K562 (cell line): Measurements from ENCODE around the gene ZFYVE26. TPM values are rescaled to one million over a fixed set of nuclear protein-coding genes. Genes with fewer than 3 reads are reported as not detected.

Source experiments
- ATAC-seq: fragments of 200-7000 bp; cut with Tn5 transposase; 3 replicates; pipeline ENCODE4 v1.9.1; 2020; ENCODE audit warnings: moderate library complexity
- BruUV-seq: library from RNA; stranded (reverse); fragments of 400-500 nt; replicated peaks from 2 replicates; lab custom pipeline; 2021; lab: Mats Ljungman, UMichigan
- CTCF ChIA-PET: fragments of 300-600 bp; formaldehyde crosslinking; extraction: SDS; loops from one replicate; lab custom pipeline; 2021; ENCODE audit warnings: low intra/inter-chr PET ratio; lab: Yijun Ruan, JAX
- POLR2A ChIA-PET: fragments of 300-600, 350-650 bp; sonication (Branson Sonifier 250); formaldehyde crosslinking; extraction: SDS; loops from one replicate; lab custom pipeline; 2021; ENCODE audit warnings: antibody characterized with exemption, inconsistent platforms; lab: Yijun Ruan, JAX
- DNase-seq, 4 experiments: peaks; one replicate each; pipeline versions ENCODE4 v3.0.0 to v3.0.0-alpha.2; 2011 to 2018; ENCODE audit warnings: low spot score in 3 of 4, mixed read lengths in 3 of 4; ENCODE audit errors: extremely low read depth in 1 of 4
- FAIRE-seq: peaks from 2 replicates; lab custom pipeline; 2011; peaks lifted over from hg19 to GRCh38; lab: Jason Lieb, UNC
- H2AFZ ChIP-seq: 2 replicates; pipeline ENCODE4 v1.6.0; 2011; ENCODE audit warnings: low read depth, low read length, control low read depth, inconsistent platforms
- H3K27ac ChIP-seq: fragments of 200-600 bp; 3 replicates; pipeline ENCODE4 v1.8.0; 2011; ENCODE audit warnings: low read depth, mild to moderate bottlenecking, control low read depth, inconsistent platforms, low read length, moderate library complexity, mixed read lengths; ENCODE audit errors: extremely low read depth
- H3K27me3 ChIP-seq, 2 experiments: fragments of 300-600 bp in 1 of 2; 2 replicates in 1 of 2; 3 replicates in 1 of 2; pipeline versions ENCODE4 v1.6.0 to v1.8.0; 2011; ENCODE audit warnings: inconsistent platforms in 2 of 2, low read length in 2 of 2, mild to moderate bottlenecking in 1 of 2, mixed read lengths in 1 of 2, moderate library complexity in 1 of 2; ENCODE audit not compliant: control insufficient read depth in 2 of 2, insufficient read depth in 2 of 2
- H3K36me3 ChIP-seq: fragments of 300-600 bp; 3 replicates; pipeline ENCODE4 v1.8.0; 2011; ENCODE audit warnings: mild to moderate bottlenecking, low read length, inconsistent platforms; ENCODE audit not compliant: control insufficient read depth, insufficient read depth
- H3K4me1 ChIP-seq, 2 experiments: fragments of 200-600 bp in 1 of 2; replicated peaks in 1 of 2; 2 replicates in 1 of 2; 3 replicates in 1 of 2; pipeline versions ENCODE4 v1.5.1 to v1.8.0; 2011; ENCODE audit warnings: inconsistent platforms in 2 of 2, low read length in 2 of 2, mild to moderate bottlenecking in 1 of 2, mixed read lengths in 1 of 2, moderate library complexity in 1 of 2; ENCODE audit not compliant: control insufficient read depth in 2 of 2, insufficient read depth in 2 of 2
- H3K4me2 ChIP-seq: 2 replicates; pipeline ENCODE4 v1.6.1; 2011; ENCODE audit warnings: low read length, control low read depth, inconsistent platforms, mixed read lengths; ENCODE audit not compliant: insufficient read depth
- H3K4me3 ChIP-seq: fragments of 200-600 bp; sonication (generic), shearing (Covaris generic); 2 replicates; pipeline ENCODE4 v1.5.1; 2016; ENCODE audit warnings: control low read depth, inconsistent platforms
- H3K79me2 ChIP-seq: fragments of 200-600 bp; 3 replicates; pipeline ENCODE4 v1.8.0; 2011; ENCODE audit warnings: low read length, inconsistent platforms; ENCODE audit not compliant: control insufficient read depth, insufficient read depth
- H3K9ac ChIP-seq, 2 experiments: 2 replicates each; pipeline versions ENCODE4 v1.6.0 to v1.6.1; 2011; ENCODE audit warnings: low read depth in 2 of 2, low read length in 2 of 2, control low read depth in 1 of 2, inconsistent platforms in 1 of 2, mild to moderate bottlenecking in 1 of 2, mixed read lengths in 1 of 2; ENCODE audit not compliant: insufficient read depth in 1 of 2
- H3K9me1 ChIP-seq: one replicate; pipeline ENCODE4 v1.6.0; 2011; ENCODE audit warnings: inconsistent platforms, mild to moderate bottlenecking, low read length, moderate library complexity; ENCODE audit not compliant: control insufficient read depth, insufficient read depth
- H3K9me3 ChIP-seq: replicated peaks from 2 replicates; pipeline ENCODE4 v1.5.1; 2011; ENCODE audit warnings: low read depth, low read length, inconsistent platforms; ENCODE audit not compliant: control insufficient read depth, insufficient read depth
- H4K20me1 ChIP-seq: replicated peaks from 2 replicates; pipeline ENCODE4 v1.6.1; 2011; ENCODE audit warnings: low read length, inconsistent platforms, mixed read lengths; ENCODE audit not compliant: control insufficient read depth, insufficient read depth
- BHLHE40 ChIP-seq: IDR thresholded peaks from 2 replicates; pipeline ENCODE4 v1.6.1; 2011; ENCODE audit warnings: low read length, improper control_type of control experiment
- CEBPG ChIP-seq, 3 experiments: fragments of 200-800 bp in 1 of 3; sonication (Bioruptor generic) in 1 of 3; sonication (generic) in 1 of 3; formaldehyde crosslinking in 1 of 3; IDR thresholded peaks in 2 of 3; conservative IDR thresholded peaks in 1 of 3; 2 replicates each; pipeline versions ENCODE4 v1.6.1 to v1.8.0; 2016 to 2022; ENCODE audit warnings: missing compliant biosample characterization in 2 of 3, missing genetic modification characterization in 2 of 3, mild to moderate bottlenecking in 1 of 3, missing genetic modification reagents in 1 of 3
- MAZ ChIP-seq, 2 experiments: fragments of 450-650 bp in 1 of 2; sonication (generic) in 1 of 2; formaldehyde crosslinking; IDR thresholded peaks in 1 of 2; conservative IDR thresholded peaks in 1 of 2; 2 replicates each; pipeline versions ENCODE4 v1.4.0 to v1.5.0; 2020; ENCODE audit warnings: mild to moderate bottlenecking in 1 of 2, missing genetic modification reagents in 1 of 2
- NR2C1 ChIP-seq, 2 experiments: fragments of 450-650 bp; IDR thresholded peaks; 2 replicates each; pipeline ENCODE4 v1.6.1; 2017; ENCODE audit warnings: mild to moderate bottlenecking in 2 of 2, antibody characterized with exemption in 1 of 2, inconsistent platforms in 1 of 2, missing compliant biosample characterization in 1 of 2, missing genetic modification characterization in 1 of 2
- U2AF2 ChIP-seq: fragments of 200-400 bp; formaldehyde crosslinking; optimal IDR thresholded peaks from 2 replicates; pipeline ENCODE3; 2017; ENCODE audit warnings: low read depth, mild to moderate bottlenecking, low read length
- WGBS: fragments of 100-300 bp; shearing (Covaris generic); methylation state at CpG from one replicate; pipeline ENCODE4 v1.1.6; 2016; ENCODE audit warnings: low coverage, mixed read lengths; ENCODE audit not compliant: insufficient coverage; ENCODE audit errors: missing lambda C conversion rate; 5-methylcytosine and 5-hydroxymethylcytosine counted together
- in situ Hi-C: fragments of 300-500 bp; cut with MboI; formaldehyde crosslinking; loops from 4 replicates; pipeline ENCODE4 v1.15.0; 2018; ENCODE audit warnings: inconsistent platforms, mixed read lengths
- intact Hi-C: fragments of 100-400 bp; cut with micrococcal nuclease; formaldehyde crosslinking; loops from 2 replicates; pipeline ENCODE4 v1.14.2; 2022
- polyA plus RNA-seq, 8 experiments: library from polyadenylated mRNA; depleted of rRNA in 4 of 8; stranded (reverse) in 5 of 8; unstranded in 3 of 8; fragments of >200 nt; fragmentation: Nextera tagmentation in 2 of 8; fragmentation: Illumina TruSeq in 1 of 8; extraction: Ambion mirVana in 2 of 8; extraction: Trizol in 1 of 8; gene quantifications; 2 replicates each; pipeline versions ENCODE4 v1.2.1 to v1.2.3, GENCODE V29; 2011 to 2014; ENCODE audit warnings: inconsistent platforms in 1 of 8, missing spikeins in 1 of 8
- total RNA-seq, 7 experiments: library from RNA; depleted of rRNA in 6 of 7; stranded (reverse); fragments of >200 nt in 6 of 7; fragmentation: Illumina TruSeq in 2 of 7; extraction: Trizol in 2 of 7; gene quantifications; 2 replicates each; pipeline versions ENCODE4 v1.2.1 to v1.2.3, GENCODE V29; 2011 to 2021; ENCODE audit warnings: low replicate concordance in 1 of 7
- TF ChIP-seq, protein P1 (sequence below): sonication (generic); formaldehyde crosslinking; IDR thresholded peaks from 2 replicates; pipeline ENCODE4 v1.8.1; 2022; ENCODE audit warnings: missing genetic modification reagents
- TF ChIP-seq, protein P2 (sequence below): sonication (generic); formaldehyde crosslinking; IDR thresholded peaks from 2 replicates; pipeline ENCODE4 v1.8.1; 2023; ENCODE audit warnings: mild to moderate bottlenecking, missing genetic modification reagents
- TF ChIP-seq, protein P3 (sequence below): fragments of 250-450 bp; sonication (Bioruptor Pico); IDR thresholded peaks from 2 replicates; pipeline ENCODE4 v1.5.0; 2021
- TF ChIP-seq, protein P4 (sequence below): fragments of 250-450 bp; sonication (Bioruptor Pico); IDR thresholded peaks from 2 replicates; pipeline ENCODE4 v1.8.0; 2021; ENCODE audit warnings: mild to moderate bottlenecking, moderate library complexity

The ZFYVE26 gene
- total and polyA plus RNA-seq, 9 of the 15 experiments (the other 6 are each of a cell fraction or from before 2014, with no cell fraction given) = 0.32 to 9.1 (median 5.9) TPM

DNA sequence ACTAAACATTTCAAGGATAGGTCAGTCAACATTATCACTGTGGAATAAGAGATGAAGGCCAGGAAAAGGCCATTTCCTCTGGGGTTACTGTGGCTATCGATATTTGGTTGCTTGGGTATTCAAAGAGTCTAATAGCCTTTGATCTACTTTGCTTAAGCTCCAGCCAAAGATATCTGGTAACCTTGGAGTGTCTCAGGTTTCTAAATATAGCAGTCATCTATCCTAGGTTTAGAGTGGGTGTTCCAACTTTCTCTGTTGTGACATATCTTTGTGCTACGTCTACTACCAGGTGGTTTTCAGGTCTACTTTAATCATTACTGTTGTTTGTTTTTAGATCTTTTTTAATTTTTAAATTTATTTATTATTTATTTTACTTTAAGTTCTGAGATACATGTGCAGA, 72.3 kb downstream of the ZFYVE26 start (continued):
- TF ChIP-seq, protein P1, sequence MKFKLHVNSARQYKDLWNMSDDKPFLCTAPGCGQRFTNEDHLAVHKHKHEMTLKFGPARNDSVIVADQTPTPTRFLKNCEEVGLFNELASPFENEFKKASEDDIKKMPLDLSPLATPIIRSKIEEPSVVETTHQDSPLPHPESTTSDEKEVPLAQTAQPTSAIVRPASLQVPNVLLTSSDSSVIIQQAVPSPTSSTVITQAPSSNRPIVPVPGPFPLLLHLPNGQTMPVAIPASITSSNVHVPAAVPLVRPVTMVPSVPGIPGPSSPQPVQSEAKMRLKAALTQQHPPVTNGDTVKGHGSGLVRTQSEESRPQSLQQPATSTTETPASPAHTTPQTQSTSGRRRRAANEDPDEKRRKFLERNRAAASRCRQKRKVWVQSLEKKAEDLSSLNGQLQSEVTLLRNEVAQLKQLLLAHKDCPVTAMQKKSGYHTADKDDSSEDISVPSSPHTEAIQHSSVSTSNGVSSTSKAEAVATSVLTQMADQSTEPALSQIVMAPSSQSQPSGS (CRISPR knock-in tag) = no peak
- TF ChIP-seq, protein P2, sequence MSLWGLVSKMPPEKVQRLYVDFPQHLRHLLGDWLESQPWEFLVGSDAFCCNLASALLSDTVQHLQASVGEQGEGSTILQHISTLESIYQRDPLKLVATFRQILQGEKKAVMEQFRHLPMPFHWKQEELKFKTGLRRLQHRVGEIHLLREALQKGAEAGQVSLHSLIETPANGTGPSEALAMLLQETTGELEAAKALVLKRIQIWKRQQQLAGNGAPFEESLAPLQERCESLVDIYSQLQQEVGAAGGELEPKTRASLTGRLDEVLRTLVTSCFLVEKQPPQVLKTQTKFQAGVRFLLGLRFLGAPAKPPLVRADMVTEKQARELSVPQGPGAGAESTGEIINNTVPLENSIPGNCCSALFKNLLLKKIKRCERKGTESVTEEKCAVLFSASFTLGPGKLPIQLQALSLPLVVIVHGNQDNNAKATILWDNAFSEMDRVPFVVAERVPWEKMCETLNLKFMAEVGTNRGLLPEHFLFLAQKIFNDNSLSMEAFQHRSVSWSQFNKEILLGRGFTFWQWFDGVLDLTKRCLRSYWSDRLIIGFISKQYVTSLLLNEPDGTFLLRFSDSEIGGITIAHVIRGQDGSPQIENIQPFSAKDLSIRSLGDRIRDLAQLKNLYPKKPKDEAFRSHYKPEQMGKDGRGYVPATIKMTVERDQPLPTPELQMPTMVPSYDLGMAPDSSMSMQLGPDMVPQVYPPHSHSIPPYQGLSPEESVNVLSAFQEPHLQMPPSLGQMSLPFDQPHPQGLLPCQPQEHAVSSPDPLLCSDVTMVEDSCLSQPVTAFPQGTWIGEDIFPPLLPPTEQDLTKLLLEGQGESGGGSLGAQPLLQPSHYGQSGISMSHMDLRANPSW (CRISPR knock-in tag) = no peak
- no peak for TF ChIP-seq NR2C1 (IDR thresholded peaks at IDR 0.05)
- TF ChIP-seq NR2C1 (tag; IDR thresholded peaks at IDR 0.05) = no peak

DNA sequence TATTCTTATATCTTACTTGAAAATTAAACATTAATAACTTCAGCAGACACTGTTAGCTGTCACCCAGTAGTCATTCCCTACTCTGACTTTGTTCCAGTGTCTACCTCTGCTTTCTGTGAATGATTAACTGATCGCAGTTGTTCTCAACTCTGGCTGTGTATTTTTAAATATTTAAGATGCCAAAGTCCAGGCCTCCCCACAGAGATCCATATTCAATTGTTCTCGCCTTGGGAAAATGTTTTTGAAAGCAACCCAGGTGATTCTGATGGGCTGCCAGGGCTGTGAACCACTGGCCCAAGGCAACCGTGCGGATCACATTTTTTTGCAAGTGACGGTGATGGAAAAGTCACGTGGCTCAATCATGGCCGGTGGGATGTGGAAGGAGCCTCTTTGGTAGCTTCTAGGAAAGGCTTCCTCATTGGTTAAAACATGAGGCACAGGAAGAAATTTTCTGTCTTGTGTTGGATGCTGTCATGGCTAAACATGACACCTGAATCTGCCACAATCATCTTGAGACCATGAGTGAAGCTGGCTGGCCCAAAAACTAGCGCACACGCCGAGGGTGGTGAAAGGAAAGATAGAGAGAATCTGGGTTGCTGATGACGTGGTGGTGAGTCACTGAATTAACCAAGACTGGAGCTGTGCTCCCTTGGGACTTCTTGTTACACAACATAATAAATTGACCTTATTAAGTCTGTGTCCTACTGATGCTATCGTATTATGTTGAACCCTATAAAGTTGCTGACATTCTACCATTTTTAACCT, 77.5 kb downstream of the ZFYVE26 start:
- Histone ChIP-seq H4K20me1 (no peaks in the 10 kb centered on the region), H3K9ac (no peak overlapping the region), H3K9me1 (no peaks in the 10 kb centered on the region), H3K9me3 (no peaks in the 10 kb centered on the region), H3K4me3 (no peak overlapping the region), H3K27ac (no peak overlapping the region), H2AFZ (peak overlapping the region; percentile 71), H3K4me1 (no peaks in the 10 kb centered on the region; a peak in 1 of 5 replicates), H3K4me2 (peak overlapping the region; percentile 19; the same call in 1 of the 2 replicates), H3K36me3 (no peaks in the 10 kb centered on the region), H3K79me2 (no peaks in the 10 kb centered on the region), H3K27me3 (no peaks in the 10 kb centered on the region)
- intact Hi-C loops = no loop called here
- CTCF ChIA-PET = no interaction called here
- in situ Hi-C loops = no loop called here
- FAIRE-seq = no peak
- DNase-seq = peak; percentile 35 to 44 (median 42)
- peak; percentile 71 for ATAC-seq
- no TSS peak for BruUV-seq
- POLR2A ChIA-PET = interaction anchor here (0.7 to 1.1 kb wide), 2 partner anchors 9 to 14 kb away, joined by 3 read pairs; no protein-coding TSS in a partner anchor
- 21% methylated on average over 12 of the region's 12 CpGs for WGBS
- TF ChIP-seq U2AF2 (no peak), MAZ (CRISPR knock-in tag; conservative IDR thresholded peaks at IDR 0.05 in 1 of 2, IDR thresholded peaks at IDR 0.05 in 1 of 2) (no peak), BHLHE40 (peak; percentile 21; the same call in 1 of the 2 replicates), CEBPG (CRISPR knock-in tag; IDR thresholded peaks at IDR 0.05) (no peak), CEBPG (tag; conservative IDR thresholded peaks at IDR 0.05 in 1 of 2, IDR thresholded peaks at IDR 0.05 in 1 of 2) (peak in 1 of 2 experiments; percentile 53; a peak in 1 of 4 replicates)
- TF ChIP-seq, protein P3, sequence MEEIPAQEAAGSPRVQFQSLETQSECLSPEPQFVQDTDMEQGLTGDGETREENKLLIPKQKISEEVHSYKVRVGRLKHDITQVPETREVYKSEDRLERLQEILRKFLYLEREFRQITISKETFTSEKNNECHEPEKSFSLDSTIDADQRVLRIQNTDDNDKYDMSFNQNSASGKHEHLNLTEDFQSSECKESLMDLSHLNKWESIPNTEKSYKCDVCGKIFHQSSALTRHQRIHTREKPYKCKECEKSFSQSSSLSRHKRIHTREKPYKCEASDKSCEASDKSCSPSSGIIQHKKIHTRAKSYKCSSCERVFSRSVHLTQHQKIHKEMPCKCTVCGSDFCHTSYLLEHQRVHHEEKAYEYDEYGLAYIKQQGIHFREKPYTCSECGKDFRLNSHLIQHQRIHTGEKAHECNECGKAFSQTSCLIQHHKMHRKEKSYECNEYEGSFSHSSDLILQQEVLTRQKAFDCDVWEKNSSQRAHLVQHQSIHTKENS (CRISPR knock-in tag) = no peak
- TF ChIP-seq, protein P4, sequence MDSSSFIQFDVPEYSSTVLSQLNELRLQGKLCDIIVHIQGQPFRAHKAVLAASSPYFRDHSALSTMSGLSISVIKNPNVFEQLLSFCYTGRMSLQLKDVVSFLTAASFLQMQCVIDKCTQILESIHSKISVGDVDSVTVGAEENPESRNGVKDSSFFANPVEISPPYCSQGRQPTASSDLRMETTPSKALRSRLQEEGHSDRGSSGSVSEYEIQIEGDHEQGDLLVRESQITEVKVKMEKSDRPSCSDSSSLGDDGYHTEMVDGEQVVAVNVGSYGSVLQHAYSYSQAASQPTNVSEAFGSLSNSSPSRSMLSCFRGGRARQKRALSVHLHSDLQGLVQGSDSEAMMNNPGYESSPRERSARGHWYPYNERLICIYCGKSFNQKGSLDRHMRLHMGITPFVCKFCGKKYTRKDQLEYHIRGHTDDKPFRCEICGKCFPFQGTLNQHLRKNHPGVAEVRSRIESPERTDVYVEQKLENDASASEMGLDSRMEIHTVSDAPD = no peak
